Measurements from ENCODE around the gene NUP210. TPM values are rescaled to one million over a fixed set of nuclear protein-coding genes. Genes with fewer than 3 reads are reported as not detected.

NUP210 gene
- total RNA-seq, 2 donors from 2014 or later = 4.4 to 4.5 TPM

DNA sequence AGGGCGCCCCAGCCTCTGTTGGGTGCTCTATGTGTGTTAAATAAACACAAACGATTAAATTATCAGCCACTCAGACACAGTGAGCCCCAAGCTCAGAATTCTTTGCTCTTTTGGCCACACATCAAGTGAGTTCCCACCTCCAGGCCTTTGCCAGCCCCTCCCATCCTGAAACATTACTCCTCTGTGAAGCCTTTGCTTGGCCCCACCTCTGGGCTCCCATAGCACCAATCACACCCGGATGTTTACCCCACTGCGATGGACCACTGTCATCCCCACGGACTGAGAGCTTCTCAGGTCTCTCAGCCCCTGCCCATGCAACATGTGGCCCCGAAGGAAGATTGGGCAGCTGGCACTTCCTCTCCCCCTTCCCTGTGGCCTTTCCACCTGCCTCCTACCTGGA is 85.1 kb downstream of the NUP210 start:
- Histone ChIP-seq H3K4me1 (no peaks in the 10 kb centered on the region), H3K27me3 (no peaks in the 10 kb centered on the region), H3K9me3 (no peaks in the 10 kb centered on the region), H3K36me3 (no peaks in the 10 kb centered on the region), H3K4me3 (no peak overlapping the region), H3K27ac (no peak overlapping the region)
- TF ChIP-seq, protein P1, sequence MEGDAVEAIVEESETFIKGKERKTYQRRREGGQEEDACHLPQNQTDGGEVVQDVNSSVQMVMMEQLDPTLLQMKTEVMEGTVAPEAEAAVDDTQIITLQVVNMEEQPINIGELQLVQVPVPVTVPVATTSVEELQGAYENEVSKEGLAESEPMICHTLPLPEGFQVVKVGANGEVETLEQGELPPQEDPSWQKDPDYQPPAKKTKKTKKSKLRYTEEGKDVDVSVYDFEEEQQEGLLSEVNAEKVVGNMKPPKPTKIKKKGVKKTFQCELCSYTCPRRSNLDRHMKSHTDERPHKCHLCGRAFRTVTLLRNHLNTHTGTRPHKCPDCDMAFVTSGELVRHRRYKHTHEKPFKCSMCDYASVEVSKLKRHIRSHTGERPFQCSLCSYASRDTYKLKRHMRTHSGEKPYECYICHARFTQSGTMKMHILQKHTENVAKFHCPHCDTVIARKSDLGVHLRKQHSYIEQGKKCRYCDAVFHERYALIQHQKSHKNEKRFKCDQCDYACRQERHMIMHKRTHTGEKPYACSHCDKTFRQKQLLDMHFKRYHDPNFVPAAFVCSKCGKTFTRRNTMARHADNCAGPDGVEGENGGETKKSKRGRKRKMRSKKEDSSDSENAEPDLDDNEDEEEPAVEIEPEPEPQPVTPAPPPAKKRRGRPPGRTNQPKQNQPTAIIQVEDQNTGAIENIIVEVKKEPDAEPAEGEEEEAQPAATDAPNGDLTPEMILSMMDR (IDR thresholded peaks at IDR 0.05) = no peak
- DNase-seq (ENCODE audit: low spot score) = no peak

DNA sequence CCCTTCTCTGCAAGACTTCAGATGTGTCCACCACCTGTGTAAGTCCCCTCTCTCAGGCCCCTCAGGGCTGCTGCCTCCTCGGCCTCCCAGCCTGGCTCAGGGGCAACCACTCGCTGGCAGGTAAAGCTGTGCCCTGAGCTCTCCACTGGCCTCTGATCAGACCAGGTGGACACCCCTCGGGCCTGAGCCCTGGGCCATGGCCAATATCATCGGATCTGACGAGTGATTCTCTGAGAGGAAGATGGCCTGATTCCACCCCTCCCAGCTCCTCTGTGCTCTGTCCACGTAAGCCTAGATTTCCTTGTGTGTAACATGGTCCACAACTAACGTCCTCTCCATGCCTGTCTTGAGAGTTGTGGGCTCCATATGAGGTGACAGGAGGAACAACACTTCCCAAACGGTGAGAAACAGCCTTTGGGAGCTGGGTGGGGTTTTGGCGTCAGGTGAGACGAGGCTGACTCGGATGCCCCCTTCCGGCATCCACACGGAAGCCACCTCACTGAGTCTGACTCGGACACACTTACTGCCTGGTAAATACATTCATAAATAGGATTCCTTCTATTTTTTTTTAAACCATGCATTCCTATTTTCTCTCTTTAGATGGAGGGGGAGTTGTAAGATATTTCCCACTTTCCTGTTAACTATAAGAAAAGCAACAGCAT is 86.8 kb downstream of the NUP210 start:
- Histone ChIP-seq H3K27me3 (no peaks in the 10 kb centered on the region), H3K4me1 (no peaks in the 10 kb centered on the region), H3K9me3 (no peaks in the 10 kb centered on the region), H3K27ac (no peak overlapping the region), H3K4me3 (no peak overlapping the region), H3K36me3 (no peaks in the 10 kb centered on the region)
- no peak for DNase-seq (ENCODE audit: low spot score)
- TF ChIP-seq, protein P1 (IDR thresholded peaks at IDR 0.05) = no peak

DNA sequence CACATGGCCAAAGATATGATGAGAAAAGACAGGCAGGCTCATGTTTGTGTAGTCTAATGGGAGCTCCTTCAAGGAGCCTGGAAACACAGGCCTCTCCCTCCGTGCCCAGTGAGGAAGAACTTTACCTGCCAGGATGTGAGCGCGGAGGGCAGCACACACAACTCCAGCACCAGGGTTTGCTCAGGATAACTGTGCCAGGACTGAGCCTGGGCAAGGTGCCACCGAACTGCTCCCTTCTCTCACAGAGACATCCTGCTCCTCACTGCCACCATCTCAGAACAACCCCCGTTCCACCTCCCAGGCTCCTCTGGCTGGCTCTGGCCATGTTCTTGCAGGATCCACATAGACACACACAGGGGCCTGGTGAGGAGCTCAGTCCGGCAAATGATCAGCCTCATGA is 87.4 kb downstream of the NUP210 start:
- H3K27me3 ChIP-seq = no peaks in the 10 kb centered on the region
- H3K4me1 ChIP-seq = no peaks in the 10 kb centered on the region
- H3K4me3 ChIP-seq = no peak overlapping the region
- no peak for DNase-seq (ENCODE audit: low spot score)
- TF ChIP-seq, protein P1 (IDR thresholded peaks at IDR 0.05) = no peak
- H3K36me3 ChIP-seq = no peaks in the 10 kb centered on the region
- H3K27ac ChIP-seq = no peak overlapping the region
- no peaks in the 10 kb centered on the region for H3K9me3 ChIP-seq

DNA sequence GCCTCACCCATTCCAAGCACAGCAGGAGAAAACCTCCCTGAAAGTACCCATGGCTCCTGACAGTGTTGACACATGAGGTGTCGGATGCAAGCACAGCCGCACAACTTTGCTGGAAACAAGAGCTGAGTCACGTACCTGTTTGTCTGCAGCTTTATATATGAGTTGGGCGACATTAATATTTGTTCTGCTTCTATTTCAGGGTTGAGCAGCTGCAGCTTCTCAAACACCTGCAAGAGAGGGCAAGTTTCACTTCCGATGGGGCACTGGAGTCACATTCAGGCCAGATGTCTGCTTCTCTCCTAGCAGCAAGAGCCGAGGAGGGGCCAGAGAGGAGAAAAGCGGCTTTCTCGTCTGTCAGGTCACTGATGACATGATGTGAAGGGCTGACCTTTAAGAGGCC is 88.0 kb downstream of the NUP210 start:
- Histone ChIP-seq H3K4me3 (no peak overlapping the region), H3K9me3 (no peaks in the 10 kb centered on the region), H3K36me3 (no peaks in the 10 kb centered on the region), H3K27ac (no peak overlapping the region), H3K4me1 (no peaks in the 10 kb centered on the region), H3K27me3 (no peaks in the 10 kb centered on the region)
- no peak for DNase-seq (ENCODE audit: low spot score)
- TF ChIP-seq, protein P1 (IDR thresholded peaks at IDR 0.05) = no peak

DNA sequence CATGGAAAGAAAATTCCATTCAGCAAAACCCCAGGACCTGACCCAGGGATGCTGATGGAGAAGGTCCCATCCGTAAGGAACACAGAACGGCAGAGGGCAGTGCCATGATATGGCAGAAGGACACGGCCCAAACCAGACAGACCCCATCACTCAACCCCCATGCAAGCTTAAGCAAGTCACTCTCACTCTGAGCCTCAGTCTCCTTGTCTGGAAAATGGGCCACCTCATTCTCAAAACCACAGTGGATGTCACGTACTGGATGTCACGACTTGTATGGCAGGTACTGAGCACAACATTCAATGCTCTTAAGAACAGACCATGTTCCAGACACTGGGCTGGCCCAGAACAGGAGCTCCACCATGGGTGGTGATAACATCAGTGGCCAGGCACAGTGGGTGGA is 90.4 kb downstream of the NUP210 start:
- no peaks in the 10 kb centered on the region for H3K27me3 ChIP-seq
- no peak overlapping the region for H3K27ac ChIP-seq
- TF ChIP-seq, protein P1 (IDR thresholded peaks at IDR 0.05) = no peak
- no peaks in the 10 kb centered on the region for H3K36me3 ChIP-seq
- no peaks in the 10 kb centered on the region for H3K4me1 ChIP-seq
- H3K9me3 ChIP-seq = no peaks in the 10 kb centered on the region
- no peak for DNase-seq (ENCODE audit: low spot score)
- no peak overlapping the region for H3K4me3 ChIP-seq

DNA sequence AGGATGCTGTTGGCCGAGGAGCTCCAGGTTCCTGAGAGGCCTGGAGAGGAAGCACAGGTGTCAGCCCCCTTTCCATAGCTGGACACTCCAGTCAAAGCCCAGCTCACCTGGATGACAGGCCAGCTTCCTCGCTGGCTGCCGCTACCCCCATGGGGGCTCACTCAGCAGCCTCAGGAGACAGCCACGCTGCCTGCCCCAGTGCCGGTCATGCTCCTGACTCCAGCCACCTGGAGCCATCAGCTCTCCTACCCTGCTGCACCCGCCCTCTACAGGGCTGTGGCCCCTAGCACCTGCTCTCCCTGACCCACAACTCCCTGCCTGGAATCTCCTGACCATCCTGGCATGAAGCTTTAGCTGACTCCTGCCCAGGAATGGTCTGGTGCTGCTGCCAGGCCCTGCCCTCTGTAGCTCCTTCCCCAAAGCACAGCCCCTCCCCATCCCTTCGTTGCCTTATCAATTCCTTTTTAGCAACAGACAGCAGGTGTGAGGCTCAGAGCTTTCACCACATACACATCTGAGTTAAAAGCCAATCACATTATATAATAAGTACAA is 94.2 kb downstream of the NUP210 start:
- no peak for DNase-seq (ENCODE audit: low spot score)
- H3K27ac ChIP-seq = no peak overlapping the region
- H3K4me1 ChIP-seq = no peaks in the 10 kb centered on the region
- no peak overlapping the region for H3K4me3 ChIP-seq
- no peaks in the 10 kb centered on the region for H3K36me3 ChIP-seq
- TF ChIP-seq, protein P1 (IDR thresholded peaks at IDR 0.05) = no peak
- H3K9me3 ChIP-seq = no peaks in the 10 kb centered on the region
- no peaks in the 10 kb centered on the region for H3K27me3 ChIP-seq

Data from right atrium auricular region (tissue), 2 donors.